ENCODE measurements around the gene SULT1C3. TPM values are rescaled to one million over a fixed set of nuclear protein-coding genes. Genes with fewer than 3 reads are reported as not detected.
A peak's percentile ranks its signal among the peaks of the same experiment; 100 is the strongest.

SULT1C3 gene
- total and polyA plus RNA-seq, 2 of the 13 experiments (the other 11 are each of a cell fraction or from before 2014, with no cell fraction given), result not detected

DNA sequence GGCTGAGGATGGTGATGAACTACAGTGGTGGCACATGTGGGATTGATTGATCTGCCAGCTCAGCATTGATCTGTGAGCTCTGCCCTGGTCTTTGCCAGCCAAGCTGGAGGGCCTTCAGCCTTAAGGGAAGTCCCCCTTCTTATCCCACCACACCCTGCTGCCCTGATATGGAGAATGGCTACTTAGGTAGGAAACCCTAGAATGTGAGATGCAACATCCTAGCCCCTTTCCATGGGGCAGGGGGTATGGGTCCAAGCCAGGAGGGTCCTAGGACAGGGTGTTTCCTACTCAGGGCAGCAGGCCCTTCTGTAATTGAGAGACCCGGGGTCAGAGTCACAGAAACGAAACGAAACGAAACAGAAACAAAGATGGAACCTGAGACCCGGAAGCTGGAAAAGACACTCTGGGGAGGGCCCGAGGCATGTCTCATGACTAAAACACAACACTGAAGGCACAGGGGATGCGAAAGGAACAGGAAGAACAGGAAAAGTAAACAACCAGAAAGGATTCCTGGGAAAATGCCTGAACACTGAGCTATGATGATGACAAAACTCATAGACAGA, 32.0 kb downstream of the SULT1C3 start (continued):
- TF ChIP-seq, protein P1, sequence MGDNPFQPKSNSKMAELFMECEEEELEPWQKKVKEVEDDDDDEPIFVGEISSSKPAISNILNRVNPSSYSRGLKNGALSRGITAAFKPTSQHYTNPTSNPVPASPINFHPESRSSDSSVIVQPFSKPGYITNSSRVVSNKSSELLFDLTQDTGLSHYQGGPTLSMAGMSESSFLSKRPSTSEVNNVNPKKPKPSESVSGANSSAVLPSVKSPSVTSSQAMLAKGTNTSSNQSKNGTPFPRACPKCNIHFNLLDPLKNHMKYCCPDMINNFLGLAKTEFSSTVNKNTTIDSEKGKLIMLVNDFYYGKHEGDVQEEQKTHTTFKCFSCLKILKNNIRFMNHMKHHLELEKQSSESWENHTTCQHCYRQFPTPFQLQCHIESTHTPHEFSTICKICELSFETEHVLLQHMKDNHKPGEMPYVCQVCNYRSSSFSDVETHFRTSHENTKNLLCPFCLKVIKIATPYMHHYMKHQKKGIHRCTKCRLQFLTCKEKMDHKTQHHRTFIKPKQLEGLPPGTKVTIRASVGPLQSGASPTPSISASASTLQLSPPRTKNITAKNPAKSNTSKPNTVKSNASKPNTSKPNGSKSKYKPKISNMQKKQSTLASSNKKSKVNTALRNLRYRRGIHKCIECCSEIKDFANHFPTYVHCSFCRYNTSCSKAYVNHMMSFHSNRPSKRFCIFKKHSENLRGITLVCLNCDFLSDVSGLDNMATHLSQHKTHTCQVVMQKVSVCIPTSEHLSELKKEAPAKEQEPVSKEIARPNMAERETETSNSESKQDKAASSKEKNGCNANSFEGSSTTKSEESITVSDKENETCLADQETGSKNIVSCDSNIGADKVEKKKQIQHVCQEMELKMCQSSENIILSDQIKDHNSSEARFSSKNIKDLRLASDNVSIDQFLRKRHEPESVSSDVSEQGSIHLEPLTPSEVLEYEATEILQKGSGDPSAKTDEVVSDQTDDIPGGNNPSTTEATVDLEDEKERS (CRISPR knock-in tag; IDR thresholded peaks at IDR 0.05), result 0 out of 2 replicates have a peak, but pooled peaks have one; percentile 25
- TF ChIP-seq, protein P2, sequence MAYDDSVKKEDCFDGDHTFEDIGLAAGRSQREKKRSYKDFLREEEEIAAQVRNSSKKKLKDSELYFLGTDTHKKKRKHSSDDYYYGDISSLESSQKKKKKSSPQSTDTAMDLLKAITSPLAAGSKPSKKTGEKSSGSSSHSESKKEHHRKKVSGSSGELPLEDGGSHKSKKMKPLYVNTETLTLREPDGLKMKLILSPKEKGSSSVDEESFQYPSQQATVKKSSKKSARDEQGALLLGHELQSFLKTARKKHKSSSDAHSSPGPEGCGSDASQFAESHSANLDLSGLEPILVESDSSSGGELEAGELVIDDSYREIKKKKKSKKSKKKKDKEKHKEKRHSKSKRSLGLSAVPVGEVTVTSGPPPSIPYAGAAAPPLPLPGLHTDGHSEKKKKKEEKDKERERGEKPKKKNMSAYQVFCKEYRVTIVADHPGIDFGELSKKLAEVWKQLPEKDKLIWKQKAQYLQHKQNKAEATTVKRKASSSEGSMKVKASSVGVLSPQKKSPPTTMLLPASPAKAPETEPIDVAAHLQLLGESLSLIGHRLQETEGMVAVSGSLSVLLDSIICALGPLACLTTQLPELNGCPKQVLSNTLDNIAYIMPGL (CRISPR knock-in tag; IDR thresholded peaks at IDR 0.05; ENCODE audit: borderline replicate concordance in 1 of 2, low read depth in 1 of 2), result 0 out of 4 replicates have a peak, but pooled peaks have one; percentile 13 to 28
- TF ChIP-seq, protein P3, sequence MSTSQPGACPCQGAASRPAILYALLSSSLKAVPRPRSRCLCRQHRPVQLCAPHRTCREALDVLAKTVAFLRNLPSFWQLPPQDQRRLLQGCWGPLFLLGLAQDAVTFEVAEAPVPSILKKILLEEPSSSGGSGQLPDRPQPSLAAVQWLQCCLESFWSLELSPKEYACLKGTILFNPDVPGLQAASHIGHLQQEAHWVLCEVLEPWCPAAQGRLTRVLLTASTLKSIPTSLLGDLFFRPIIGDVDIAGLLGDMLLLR (CRISPR knock-in tag; IDR thresholded peaks at IDR 0.05), result no peak
- TF ChIP-seq NR2C2 (CRISPR knock-in tag; IDR thresholded peaks at IDR 0.05; ENCODE audit: borderline replicate concordance), result peak; percentile 47; the same call in 1 of the 2 replicates
- no peak for TF ChIP-seq NFKBIZ (CRISPR knock-in tag; IDR thresholded peaks at IDR 0.05)
- TF ChIP-seq, protein P4, sequence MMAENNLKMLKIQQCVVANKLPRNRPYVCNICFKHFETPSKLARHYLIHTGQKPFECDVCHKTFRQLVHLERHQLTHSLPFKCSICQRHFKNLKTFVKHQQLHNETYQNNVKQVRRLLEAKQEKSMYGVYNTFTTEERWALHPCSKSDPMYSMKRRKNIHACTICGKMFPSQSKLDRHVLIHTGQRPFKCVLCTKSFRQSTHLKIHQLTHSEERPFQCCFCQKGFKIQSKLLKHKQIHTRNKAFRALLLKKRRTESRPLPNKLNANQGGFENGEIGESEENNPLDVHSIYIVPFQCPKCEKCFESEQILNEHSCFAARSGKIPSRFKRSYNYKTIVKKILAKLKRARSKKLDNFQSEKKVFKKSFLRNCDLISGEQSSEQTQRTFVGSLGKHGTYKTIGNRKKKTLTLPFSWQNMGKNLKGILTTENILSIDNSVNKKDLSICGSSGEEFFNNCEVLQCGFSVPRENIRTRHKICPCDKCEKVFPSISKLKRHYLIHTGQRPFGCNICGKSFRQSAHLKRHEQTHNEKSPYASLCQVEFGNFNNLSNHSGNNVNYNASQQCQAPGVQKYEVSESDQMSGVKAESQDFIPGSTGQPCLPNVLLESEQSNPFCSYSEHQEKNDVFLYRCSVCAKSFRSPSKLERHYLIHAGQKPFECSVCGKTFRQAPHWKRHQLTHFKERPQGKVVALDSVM (CRISPR knock-in tag; IDR thresholded peaks at IDR 0.05), result no peak
- TF ChIP-seq GATAD2A (CRISPR knock-in tag; IDR thresholded peaks at IDR 0.05), result 0 out of 2 replicates have a peak, but pooled peaks have one; percentile 26
- no peak for TF ChIP-seq U2AF1 (optimal IDR thresholded peaks at IDR 0.05; ENCODE audit: low read depth, low read length)
- no peak for TF ChIP-seq SIX1 (CRISPR knock-in tag; IDR thresholded peaks at IDR 0.05; ENCODE audit: borderline replicate concordance)
- TF ChIP-seq ZFX (CRISPR knock-in tag; IDR thresholded peaks at IDR 0.05; ENCODE audit: low read depth), result peak; percentile 64
- TF ChIP-seq, protein P5, sequence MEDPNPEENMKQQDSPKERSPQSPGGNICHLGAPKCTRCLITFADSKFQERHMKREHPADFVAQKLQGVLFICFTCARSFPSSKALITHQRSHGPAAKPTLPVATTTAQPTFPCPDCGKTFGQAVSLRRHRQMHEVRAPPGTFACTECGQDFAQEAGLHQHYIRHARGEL (CRISPR knock-in tag; IDR thresholded peaks at IDR 0.05), result no peak
- peak; percentile 69; the same call in 1 of the 2 replicates for TF ChIP-seq SSRP1 (CRISPR knock-in tag; IDR thresholded peaks at IDR 0.05)
- TF ChIP-seq, protein P6, sequence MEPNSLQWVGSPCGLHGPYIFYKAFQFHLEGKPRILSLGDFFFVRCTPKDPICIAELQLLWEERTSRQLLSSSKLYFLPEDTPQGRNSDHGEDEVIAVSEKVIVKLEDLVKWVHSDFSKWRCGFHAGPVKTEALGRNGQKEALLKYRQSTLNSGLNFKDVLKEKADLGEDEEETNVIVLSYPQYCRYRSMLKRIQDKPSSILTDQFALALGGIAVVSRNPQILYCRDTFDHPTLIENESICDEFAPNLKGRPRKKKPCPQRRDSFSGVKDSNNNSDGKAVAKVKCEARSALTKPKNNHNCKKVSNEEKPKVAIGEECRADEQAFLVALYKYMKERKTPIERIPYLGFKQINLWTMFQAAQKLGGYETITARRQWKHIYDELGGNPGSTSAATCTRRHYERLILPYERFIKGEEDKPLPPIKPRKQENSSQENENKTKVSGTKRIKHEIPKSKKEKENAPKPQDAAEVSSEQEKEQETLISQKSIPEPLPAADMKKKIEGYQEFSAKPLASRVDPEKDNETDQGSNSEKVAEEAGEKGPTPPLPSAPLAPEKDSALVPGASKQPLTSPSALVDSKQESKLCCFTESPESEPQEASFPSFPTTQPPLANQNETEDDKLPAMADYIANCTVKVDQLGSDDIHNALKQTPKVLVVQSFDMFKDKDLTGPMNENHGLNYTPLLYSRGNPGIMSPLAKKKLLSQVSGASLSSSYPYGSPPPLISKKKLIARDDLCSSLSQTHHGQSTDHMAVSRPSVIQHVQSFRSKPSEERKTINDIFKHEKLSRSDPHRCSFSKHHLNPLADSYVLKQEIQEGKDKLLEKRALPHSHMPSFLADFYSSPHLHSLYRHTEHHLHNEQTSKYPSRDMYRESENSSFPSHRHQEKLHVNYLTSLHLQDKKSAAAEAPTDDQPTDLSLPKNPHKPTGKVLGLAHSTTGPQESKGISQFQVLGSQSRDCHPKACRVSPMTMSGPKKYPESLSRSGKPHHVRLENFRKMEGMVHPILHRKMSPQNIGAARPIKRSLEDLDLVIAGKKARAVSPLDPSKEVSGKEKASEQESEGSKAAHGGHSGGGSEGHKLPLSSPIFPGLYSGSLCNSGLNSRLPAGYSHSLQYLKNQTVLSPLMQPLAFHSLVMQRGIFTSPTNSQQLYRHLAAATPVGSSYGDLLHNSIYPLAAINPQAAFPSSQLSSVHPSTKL (CRISPR knock-in tag; IDR thresholded peaks at IDR 0.05), result peak; percentile 51
- TF ChIP-seq TBP (CRISPR knock-in tag; IDR thresholded peaks at IDR 0.05), result no peak
- no peak for TF ChIP-seq NFIC (IDR thresholded peaks at IDR 0.05; ENCODE audit: low read length)
- TF ChIP-seq CCDC6 (CRISPR knock-in tag; IDR thresholded peaks at IDR 0.05), result no peak
- no peak for TF ChIP-seq ZNF430 (CRISPR knock-in tag; IDR thresholded peaks at IDR 0.05)

Measured in HepG2 (cell line).